Fibroblast of lung (primary cell): Measurements from ENCODE around the gene GHR.

Source experiments
- CTCF ChIP-seq, 2 donors: IDR thresholded peaks in 1 of 2; conservative IDR thresholded peaks in 1 of 2; 1 replicate in 1 of 2; 2 replicates in 1 of 2; pipeline ENCODE4 v1.5.1; 2011 to 2012; ENCODE audit warnings: low read length in 2 of 2, control low read depth in 1 of 2, inconsistent platforms in 1 of 2, low read depth in 1 of 2, mild to moderate bottlenecking in 1 of 2
- EZH2 ChIP-seq: IDR thresholded peaks from 2 replicates; pipeline ENCODE4 v1.5.1; 2012; ENCODE audit warnings: low read length, control low read depth, mild to moderate bottlenecking; ENCODE audit errors: missing control alignments

GRCh38 chr5:42629284-42629683, 206.0 kb downstream of the GHR start:
- TF ChIP-seq EZH2 (no peak), CTCF (conservative IDR thresholded peaks at IDR 0.05 in 1 of 2, IDR thresholded peaks at IDR 0.05 in 1 of 2; ENCODE audit: low read depth in 1 of 2, low read length in 2 of 2) (no peak)
